GM21423 (cell line): ENCODE results near the gene CHD2.
"Not testable (repeated sequence)": the region's sequence is repeated elsewhere in the genome, so short reads cannot be mapped to it uniquely, and the experiment has no call there.

ENCODE experiments used
- ATAC-seq: cut with Tn5 transposase; IDR thresholded peaks from one replicate; pipeline ENCODE4 v1.9.1; 2021; ENCODE audit warnings: mild to moderate bottlenecking, moderate library complexity; ENCODE audit not compliant: unreplicated experiment

CHD2 gene

GRCh38 chr15:93031557-93032384, 131.6 kb downstream of the CHD2 start:
- not testable (repeated sequence) for ATAC-seq

DNA sequence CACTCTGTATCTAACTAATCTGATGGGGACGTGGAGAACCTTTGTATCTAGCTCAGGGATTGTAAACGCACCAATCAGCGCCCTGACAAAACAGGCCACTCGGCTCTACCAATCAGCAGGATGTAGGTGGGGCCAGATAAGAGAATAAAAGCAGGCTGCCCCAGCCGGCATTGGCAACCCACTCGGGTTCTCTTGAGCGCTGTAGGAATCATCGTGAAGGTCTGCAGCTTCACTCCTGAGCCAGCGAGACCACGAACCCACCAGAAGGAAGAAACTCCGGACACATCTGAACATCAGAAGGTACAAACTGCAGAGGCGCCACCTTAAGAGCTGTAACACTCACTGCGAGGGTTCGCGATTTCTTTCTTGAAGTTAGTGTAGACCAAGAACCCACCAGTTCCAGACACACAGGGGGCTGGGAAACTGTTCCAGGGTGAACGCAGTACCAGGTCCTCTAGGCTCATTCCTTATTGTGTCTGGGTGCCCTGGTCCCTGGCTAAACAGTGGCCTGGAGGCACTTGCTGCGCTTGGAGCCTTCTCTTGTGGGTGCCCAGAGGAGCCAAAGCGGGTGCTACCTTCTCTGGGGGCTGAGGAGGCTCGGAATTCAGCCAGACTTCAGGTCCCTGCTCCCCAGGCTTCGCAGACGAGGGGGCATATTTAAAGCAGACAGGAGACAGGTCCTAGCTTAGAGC, 132.5 kb downstream of the CHD2 start:
- not testable (repeated sequence) for ATAC-seq

DNA sequence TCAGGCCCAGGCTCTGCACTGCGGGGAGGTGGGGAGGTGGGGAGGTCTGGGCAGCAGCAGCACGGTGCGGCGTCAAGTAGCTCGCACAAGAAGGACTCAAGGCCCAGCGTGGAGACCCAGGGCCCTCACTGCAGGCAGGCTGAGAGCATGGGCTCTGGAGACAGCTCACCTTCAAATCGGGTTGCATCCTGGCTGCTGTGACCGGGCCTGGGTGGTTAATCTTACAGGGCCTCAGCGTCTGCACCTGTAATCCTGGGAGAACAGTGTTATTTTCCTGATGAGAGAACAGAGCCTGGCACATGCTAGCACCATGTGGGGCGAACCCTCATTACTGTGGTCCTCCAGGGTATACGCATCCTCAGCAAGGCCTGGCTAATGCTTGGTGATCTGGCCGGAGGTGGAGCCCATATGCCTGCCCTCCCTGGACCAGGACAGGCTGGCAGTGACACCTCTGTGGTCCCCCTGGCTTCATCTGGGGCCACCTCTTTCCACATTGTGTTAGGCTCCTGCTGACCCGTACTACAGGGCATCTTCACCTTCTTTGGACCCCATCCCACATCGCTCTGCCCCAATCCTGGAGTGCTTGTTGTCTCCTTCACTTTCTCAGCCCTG, 133.4 kb downstream of the CHD2 start:
- no peak for ATAC-seq

- ATAC-seq: no peak
These were observed 134.4 kb downstream of the CHD2 start for GRCh38 chr15:93034512-93034911.

DNA sequence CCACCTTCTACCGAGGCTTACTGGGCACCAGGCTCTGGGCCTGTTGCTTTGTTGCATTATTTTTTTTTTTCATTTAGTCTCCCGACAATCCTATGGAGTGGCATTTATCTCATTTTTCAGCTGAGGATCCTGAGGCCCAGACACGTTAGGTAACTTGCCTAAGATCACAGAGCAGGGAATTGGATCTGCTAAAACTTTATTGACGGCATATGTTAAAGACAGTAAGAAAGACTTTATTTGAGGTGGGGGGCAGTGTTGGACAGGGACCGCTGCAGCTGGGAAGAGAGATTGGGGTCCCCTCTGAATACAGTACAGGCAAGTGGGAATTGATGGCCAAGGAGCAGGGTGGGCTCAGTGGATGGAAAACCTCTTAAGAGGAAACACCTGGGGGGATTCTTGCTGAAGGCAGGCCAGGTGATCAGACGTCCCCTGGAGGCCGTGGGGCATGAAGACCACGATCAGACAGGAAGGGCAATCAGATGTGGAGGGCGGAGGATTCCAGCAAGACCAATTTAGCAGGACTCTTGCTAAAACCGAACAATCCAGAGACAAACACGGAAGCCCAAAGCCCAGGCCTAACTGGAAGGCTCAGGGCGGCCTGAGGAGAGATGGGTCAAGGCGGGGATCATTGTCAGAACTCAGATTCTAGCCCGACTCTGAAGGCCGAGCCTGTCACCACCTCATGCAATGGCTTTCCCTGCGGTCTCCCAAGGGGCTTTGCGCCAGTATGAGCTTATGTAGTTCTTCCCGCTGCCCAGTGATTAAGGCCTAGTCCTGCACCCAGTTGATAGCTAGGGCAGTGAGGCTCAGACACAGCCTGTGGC, 135.2 kb downstream of the CHD2 start:
- peak; percentile 5 for ATAC-seq

DNA sequence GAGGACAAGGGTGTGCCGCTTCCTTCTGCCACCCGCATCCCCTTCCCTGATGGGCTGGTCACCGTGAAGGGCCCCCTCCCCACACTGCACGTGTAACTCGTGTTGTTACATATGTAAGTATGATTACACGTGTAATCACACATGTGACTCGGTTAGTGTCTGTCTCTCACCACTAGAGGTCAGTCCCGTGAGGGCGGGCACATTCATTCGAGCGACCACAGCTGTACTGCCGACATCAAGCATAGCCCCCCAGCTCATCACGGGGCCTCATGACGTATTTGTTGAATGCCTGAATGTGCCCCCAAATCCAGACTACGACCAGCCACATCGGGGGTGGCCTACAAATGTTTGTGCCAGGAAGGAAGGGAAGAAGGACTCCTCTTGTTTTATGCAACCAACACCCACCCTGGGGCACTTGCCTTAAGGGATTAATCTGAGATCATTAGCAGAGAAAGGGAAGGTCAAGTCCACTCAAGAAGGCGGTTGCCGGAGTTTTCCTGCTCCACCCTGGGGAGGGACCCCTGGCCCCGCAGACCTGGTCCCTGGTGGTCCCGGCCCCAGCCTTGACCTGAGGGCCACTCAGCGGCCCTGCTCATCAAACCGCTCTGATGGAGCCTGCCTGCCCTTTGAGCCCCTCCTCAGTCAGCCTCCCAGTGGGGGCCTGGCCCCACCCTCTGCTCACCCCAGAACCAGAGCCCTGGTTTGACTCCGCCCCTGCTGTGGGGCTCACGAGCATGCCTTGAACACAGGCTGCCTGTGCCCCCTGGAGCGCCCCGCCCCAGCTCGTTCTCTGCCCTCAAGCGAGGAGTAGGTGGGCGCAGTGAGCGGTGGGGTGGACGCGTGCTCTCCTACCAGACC, 136.1 kb downstream of the CHD2 start:
- peak; percentile 71 for ATAC-seq

- no peak for ATAC-seq
These were observed 137.1 kb downstream of the CHD2 start for GRCh38 chr15:93036951-93037819.

DNA sequence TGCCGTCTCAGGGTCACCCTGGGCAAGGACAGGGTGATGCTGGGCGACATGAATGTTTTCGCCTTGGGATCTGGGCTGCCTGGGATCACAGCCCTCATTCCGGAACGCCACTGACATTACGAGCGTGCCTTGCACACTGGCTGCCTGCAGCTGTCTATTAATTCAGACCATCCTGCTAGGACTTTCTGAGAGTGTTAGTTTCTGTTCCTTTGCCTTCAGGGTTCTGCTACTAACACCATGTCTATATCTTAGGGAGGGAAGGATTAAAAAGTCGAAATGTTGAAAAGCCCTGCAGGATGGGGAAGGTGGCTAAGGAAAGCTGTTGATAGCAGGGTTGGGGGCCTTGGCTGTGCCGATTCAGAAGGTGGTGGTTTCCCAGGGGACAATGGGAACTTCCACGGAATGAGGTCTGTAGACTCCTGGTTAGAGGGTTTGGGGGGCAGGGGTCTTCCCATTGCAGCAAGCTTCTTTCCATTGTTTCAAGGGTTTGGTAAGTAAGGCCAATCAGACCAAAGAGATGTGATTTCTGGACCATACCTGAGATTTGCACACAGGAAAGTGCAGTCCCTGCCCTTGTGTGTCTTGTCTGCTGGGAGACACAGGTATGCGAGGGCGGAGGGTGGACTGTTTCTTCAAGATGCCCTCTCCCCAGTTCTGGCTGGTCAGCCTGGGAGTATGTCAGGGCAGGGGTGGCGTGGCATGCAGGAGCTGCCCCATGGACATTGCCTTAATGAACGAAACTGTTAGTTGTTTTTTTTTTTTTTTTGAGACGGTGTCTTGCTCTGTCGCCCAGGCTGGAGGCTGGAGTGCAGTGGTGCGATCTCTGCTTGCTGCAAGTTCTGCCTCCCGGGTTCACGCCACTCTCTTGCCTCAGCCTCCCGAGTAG, 137.9 kb downstream of the CHD2 start:
- no peak for ATAC-seq

DNA sequence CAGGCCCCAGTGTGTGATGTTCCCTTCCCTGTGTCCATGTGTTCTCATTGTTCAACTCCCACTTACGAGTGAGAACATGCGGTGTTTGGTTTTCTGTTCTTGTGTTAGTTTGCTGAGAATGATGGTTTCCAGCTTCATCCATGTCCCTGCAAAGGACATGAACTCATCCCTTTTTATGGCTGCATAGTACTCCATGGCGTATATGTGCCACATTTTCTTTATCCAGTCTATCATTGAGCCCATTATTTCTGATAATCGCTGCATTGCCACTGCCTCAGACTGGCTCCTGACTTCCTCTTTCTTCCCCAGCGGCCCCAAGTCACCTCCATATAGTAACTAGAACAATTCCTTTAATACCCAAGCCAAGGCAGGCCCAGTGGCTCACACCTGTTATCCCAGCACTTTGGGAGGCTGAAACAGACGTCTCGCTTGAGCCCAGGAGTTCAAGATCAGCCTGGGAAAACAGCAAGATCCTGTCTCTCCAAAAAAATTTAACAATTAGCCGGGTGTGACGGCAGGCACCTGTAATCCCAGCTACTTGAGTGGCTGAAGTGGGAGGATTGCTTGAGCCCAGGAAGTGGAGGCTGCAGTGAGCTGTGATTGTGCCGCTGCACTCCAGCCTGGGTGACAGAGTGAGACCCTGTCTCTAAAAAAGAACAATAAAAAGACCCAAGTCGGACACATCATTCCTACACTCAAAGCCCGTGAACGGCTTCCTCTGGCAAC, 139.6 kb downstream of the CHD2 start:
- not testable (repeated sequence) for ATAC-seq

DNA sequence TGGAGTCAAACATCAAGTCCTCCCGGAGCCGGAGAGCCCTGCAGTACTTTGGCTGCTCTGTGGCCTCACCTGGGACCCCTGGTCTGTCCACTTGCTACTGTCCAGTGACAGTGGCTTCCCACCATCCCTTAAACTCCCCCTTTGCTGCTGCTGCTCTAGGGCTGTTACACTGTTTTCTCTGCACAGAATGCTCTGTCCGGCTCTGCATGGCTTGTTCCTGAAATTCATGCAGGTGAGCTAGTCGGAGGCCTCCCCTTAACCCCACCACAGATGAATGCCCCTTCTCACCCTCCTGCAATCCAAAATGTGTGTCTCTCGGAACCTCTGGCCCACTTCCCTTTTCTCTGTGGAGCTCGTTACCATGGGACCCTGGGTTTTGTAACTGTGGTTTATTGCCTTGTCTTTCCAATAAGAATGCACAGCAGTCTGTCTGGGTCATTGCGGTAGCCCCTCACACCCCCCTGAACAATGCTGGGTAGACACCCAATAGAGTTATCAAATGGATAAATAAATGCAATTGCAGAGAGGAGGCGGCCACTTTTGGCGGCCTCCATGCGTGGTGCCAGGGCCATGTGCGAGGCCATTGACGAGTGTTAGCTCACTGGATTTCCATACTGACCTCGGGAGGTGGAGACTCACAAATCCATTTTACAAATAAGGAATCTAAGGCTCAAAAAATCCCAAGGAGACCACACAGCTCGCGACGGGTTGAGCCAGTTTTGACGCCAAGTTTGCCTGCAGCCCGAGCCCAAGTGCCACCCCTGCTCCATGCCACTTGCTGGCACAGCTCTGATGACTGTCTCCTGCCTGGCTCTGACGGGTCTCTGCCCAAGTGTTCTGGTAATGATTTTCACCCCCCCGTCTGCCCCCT, 140.4 kb downstream of the CHD2 start:
- no peak for ATAC-seq

DNA sequence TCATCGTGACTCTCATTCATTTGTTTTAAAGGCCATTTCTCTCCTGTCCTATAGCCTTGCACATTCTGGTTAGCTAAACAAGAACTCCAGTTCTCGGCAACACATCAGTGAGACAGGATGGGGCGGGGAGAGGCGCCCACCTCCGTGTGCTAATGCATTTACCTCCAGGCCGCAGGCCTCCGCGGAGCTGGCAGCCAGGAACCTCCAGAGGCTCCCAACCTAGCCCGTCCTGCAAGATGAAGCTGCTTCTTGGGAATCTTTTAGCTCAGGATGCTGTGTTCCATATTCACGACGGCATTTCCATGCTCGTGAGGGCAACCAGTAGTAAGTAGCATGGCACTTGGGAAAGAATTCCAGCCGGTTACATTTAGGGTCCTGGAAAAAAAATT, 141.0 kb downstream of the CHD2 start:
- ATAC-seq: no peak

DNA sequence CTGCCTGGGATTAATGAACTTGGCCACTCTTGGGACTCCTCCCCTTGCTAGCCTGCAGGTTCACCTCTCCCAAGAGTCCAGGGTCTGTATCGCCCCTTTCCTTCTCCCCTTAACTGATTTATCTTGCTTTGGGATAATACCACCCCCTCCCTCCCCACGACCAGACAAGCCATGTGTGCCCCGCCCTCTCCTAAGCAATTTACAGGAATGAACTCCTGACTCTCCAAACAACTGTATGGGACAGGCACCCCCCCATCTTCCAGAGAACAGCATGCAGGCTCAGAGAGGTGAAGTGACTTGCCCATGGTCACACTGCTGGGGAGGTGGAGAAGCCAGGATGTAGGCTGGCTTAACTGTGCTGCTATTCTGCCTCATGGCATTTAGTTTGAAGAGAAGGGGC, 142.1 kb downstream of the CHD2 start:
- no peak for ATAC-seq

DNA sequence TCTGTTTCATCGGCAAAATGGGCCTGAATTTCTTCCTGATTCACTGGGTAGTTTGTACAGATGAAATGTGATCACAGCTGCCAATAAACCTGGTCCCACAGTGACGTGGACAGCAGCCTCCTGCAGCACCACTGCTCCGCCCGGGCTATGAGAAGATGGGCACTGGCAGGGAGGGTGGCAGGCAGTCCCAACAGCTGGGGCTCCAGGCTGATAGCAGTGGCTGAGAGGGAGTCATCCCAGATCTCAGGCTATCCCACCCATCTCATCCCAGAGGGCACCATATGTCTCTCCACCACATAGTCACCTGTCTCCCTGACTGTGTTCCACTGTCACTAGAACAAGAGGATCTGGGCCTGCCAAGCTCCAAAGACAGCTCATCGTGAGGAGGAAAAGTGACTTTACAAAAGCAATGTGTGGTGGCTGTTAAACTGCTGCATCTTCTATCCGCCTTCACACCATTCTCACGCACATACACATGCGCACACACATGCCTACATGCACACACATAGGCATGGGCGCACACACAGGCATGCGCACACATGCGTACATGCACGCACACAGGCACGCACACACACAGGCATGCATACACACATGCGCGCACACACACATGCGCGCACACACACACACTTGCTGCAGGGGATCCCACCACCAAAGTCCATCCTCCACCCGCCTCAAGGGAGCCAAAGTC, 142.7 kb downstream of the CHD2 start:
- ATAC-seq: no peak

DNA sequence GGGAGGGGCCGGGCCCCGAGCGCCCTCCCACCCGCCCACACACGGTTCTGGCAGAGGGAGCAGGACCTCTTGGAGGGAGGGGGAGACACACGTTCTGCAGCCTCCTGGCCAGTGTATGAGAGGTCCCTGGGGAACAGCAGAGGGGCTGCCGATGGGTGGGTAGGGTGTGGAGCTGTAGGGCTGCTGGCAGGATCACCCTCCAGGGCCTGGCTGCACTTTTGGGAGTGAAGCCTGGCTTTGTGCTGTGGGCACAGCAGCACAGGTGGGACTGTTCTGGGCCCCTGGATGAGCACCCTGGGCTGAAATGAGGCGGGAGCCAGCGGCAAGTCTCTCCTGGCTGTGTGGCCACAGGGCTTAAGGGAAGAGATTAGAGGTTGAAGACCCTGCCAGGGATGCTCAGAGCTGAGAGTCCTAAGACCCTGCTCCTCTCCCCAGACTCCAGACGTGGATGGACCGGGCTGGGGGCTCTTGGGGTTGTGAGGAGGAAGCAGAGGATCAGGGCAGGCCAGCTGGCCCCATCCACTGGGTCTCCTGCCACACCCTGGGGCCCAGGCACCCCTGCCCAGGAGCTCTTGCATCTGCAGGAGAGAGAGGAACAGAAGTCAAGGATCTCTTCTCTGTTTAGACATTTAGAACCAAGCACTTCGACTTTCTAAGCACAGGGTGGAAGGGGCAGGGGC, 143.6 kb downstream of the CHD2 start:
- no peak for ATAC-seq
